ENCODE measurements around the gene HTR3C. TPM values are rescaled to one million over a fixed set of nuclear protein-coding genes. Genes with fewer than 3 reads are reported as not detected.

Gene HTR3C
- total RNA-seq, 1 experiment from 2014 or later, result not detected

DNA sequence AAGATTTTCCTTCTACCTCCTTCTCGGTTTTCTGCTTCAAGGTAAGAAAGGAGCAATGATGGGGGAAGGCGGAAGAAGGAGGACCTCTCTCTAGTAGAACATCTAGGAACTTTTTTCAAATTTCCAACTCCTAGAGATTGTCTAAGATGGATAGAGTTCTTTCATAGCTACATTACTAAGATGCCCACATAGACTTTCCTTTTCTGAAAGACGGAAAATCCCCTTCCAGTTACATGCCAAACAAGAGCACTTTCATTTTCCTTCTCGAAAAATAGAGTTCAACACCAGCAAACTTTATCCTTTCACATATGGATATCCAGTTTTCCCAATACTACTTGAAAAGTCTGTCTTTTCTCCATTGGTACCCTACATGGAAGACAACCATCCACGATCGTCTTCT is 44.7 kb downstream of the HTR3C start:
- ATAC-seq (no peak), DNase-seq (ENCODE audit: low read depth, low spot score) (no peak)
- H3K4me1 ChIP-seq (ENCODE audit: control insufficient read depth in 1 of 2, insufficient read depth in 2 of 2, low read length in 2 of 2), result no peaks in the 10 kb centered on the region
- no peak overlapping the region for H3K27ac ChIP-seq (ENCODE audit: low read depth, low read length)
- BruUV-seq (replicated peaks), result no TSS peak
- H2AFZ ChIP-seq (ENCODE audit: low read depth, low read length, poor library complexity, severe bottlenecking), result no peak overlapping the region
- TF ChIP-seq ZNF274 (IDR thresholded peaks at IDR 0.05; ENCODE audit: low read depth, low read length) (no peak), TCF7L2 (IDR thresholded peaks at IDR 0.05; ENCODE audit: borderline replicate concordance, extremely low read depth, insufficient read depth, insufficient read length) (no peak), SRF (IDR thresholded peaks at IDR 0.05; ENCODE audit: low read depth) (no peak)
- TF ChIP-seq, protein P1, sequence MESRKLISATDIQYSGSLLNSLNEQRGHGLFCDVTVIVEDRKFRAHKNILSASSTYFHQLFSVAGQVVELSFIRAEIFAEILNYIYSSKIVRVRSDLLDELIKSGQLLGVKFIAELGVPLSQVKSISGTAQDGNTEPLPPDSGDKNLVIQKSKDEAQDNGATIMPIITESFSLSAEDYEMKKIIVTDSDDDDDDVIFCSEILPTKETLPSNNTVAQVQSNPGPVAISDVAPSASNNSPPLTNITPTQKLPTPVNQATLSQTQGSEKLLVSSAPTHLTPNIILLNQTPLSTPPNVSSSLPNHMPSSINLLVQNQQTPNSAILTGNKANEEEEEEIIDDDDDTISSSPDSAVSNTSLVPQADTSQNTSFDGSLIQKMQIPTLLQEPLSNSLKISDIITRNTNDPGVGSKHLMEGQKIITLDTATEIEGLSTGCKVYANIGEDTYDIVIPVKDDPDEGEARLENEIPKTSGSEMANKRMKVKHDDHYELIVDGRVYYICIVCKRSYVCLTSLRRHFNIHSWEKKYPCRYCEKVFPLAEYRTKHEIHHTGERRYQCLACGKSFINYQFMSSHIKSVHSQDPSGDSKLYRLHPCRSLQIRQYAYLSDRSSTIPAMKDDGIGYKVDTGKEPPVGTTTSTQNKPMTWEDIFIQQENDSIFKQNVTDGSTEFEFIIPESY (IDR thresholded peaks at IDR 0.05; ENCODE audit: extremely low read depth, insufficient replicate concordance, low read length), result no peak
- H3K9ac ChIP-seq (ENCODE audit: low read length), result no peak overlapping the region
- ChIA-PET CTCF (no interaction called here), POLR2A (no interaction called here), RAD21 (ENCODE audit: low non-redundant PET in 1 of 2, low total read pairs in 2 of 2, uncharacterized antibody in 2 of 2, unreplicated experiment in 2 of 2) (no interaction called here)
- H4K20me1 ChIP-seq (ENCODE audit: insufficient read depth), result no peaks in the 10 kb centered on the region
- no peaks in the 10 kb centered on the region for H3K9me2 ChIP-seq (ENCODE audit: insufficient read depth)
- no peaks in the 10 kb centered on the region for H3K27me3 ChIP-seq (ENCODE audit: insufficient read depth, low read length)
- no peak overlapping the region for H3K4me3 ChIP-seq (replicated peaks in 1 of 2; ENCODE audit: low read depth in 1 of 2, low read length in 2 of 2)
- H3K36me3 ChIP-seq (ENCODE audit: control insufficient read depth in 1 of 2, insufficient read depth in 2 of 2, low read length in 2 of 2), result no peaks in the 10 kb centered on the region
- peaks cover 4 to 6% of the 10 kb centered on the region in 2 experiments; a peak in 2 of 4 replicates for H3K9me3 ChIP-seq (ENCODE audit: control insufficient read depth in 1 of 2, insufficient read depth in 1 of 2, low read depth in 1 of 2, low read length in 2 of 2)
- H3K79me2 ChIP-seq (ENCODE audit: insufficient read depth, low read length), result no peaks in the 10 kb centered on the region
- H3K4me2 ChIP-seq (ENCODE audit: low read length), result no peak overlapping the region
- intact Hi-C loops (cut with micrococcal nuclease), result no loop called here

GRCh38 chr3:184099806-184100686 is 47.2 kb downstream of the HTR3C start:
- Histone ChIP-seq H4K20me1 (ENCODE audit: insufficient read depth) (no peaks in the 10 kb centered on the region), H3K9me3 (ENCODE audit: control insufficient read depth in 1 of 2, insufficient read depth in 1 of 2, low read depth in 1 of 2, low read length in 2 of 2) (no peaks in the 10 kb centered on the region), H2AFZ (ENCODE audit: low read depth, low read length, poor library complexity, severe bottlenecking) (no peak overlapping the region), H3K4me1 (ENCODE audit: control insufficient read depth in 1 of 2, insufficient read depth in 2 of 2, low read length in 2 of 2) (no peaks in the 10 kb centered on the region), H3K27me3 (ENCODE audit: insufficient read depth, low read length) (no peaks in the 10 kb centered on the region), H3K9me2 (ENCODE audit: insufficient read depth) (no peaks in the 10 kb centered on the region), H3K27ac (ENCODE audit: low read depth, low read length) (no peak overlapping the region), H3K9ac (ENCODE audit: low read length) (no peak overlapping the region), H3K4me3 (replicated peaks in 1 of 2; ENCODE audit: low read depth in 1 of 2, low read length in 2 of 2) (no peak overlapping the region), H3K4me2 (ENCODE audit: low read length) (no peak overlapping the region), H3K79me2 (ENCODE audit: insufficient read depth, low read length) (no peaks in the 10 kb centered on the region), H3K36me3 (ENCODE audit: control insufficient read depth in 1 of 2, insufficient read depth in 2 of 2, low read length in 2 of 2) (no peaks in the 10 kb centered on the region)
- ChIA-PET POLR2A (no interaction called here), RAD21 (ENCODE audit: low non-redundant PET in 1 of 2, low total read pairs in 2 of 2, uncharacterized antibody in 2 of 2, unreplicated experiment in 2 of 2) (no interaction called here), CTCF (no interaction called here)
- no peak for DNase-seq (ENCODE audit: low read depth, low spot score)
- intact Hi-C loops (cut with micrococcal nuclease), result no loop called here
- no peak for ATAC-seq
- no TSS peak for BruUV-seq (replicated peaks)
- TF ChIP-seq YY1 (IDR thresholded peaks at IDR 0.05; ENCODE audit: extremely low read depth, insufficient replicate concordance, low read depth, low read length) (no peak), RAD21 (IDR thresholded peaks at IDR 0.05; ENCODE audit: low read depth) (no peak), ELF1 (IDR thresholded peaks at IDR 0.05; ENCODE audit: borderline replicate concordance, low read depth) (no peak)
